Islet precursor cell (in vitro differentiated cells): ENCODE measurements around the gene FTO.

Experiments
- DNase-seq: peaks from one replicate; pipeline ENCODE4 v3.0.0-alpha.2; 2018

The FTO gene

DNA sequence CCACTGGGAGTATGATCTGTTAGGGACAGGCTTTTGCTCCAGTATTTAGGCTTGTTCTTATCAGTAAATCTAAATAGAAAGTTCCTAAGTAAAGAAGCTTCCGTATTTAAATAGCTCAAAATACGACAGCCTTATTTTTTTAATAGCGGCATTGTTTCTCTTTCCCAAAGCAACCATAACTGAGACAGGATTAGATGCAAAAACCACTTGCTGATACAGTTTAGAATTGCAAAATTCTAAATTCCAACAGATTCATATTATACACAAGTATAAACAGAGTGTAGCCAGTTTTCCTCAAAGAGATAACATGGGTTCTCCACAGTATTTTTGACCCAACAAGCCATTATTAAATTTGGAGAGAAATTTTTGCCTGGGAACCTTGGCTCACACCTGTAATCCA lies 276.7 kb downstream of the FTO start:
- DNase-seq: no peak

DNA sequence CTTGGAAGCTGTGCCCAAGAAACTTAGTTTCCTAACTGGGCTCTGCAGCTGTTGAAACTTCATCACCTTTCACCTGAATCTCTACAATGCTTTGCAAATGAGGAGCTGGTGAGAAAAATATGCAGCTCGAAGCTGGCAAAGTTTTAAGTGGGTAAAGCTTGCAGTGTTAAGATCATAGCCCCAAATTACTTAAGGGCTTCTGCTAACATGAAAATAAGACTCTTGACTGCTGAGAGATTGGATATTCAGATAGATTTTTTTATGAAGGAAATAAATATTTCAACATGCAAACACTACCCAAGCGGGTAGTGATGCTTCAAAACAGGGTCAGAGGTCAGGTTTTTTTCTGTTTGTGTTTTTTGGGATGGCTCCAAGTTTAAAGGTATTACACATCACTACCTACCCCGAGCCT lies 278.7 kb downstream of the FTO start:
- DNase-seq: no peak

DNA sequence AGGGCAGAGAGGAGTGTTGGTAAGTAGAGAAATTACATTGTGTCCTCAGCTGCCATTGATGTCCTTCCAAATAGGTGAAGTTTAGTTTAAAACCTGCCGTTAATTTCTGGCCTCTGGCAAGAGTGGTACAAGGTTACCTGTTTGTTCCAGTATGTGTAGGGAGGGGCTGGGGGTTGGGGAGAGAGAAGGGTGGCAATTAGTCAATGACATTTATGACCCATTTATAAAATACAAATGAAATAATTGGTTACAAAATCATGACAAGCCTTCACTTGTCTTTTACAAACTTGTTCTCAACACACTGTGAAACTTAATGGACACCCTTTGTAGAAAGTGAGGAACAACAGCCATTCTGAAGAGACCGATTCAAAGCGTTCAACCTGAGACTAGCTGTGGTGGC lies 281.0 kb downstream of the FTO start:
- DNase-seq: no peak

DNA sequence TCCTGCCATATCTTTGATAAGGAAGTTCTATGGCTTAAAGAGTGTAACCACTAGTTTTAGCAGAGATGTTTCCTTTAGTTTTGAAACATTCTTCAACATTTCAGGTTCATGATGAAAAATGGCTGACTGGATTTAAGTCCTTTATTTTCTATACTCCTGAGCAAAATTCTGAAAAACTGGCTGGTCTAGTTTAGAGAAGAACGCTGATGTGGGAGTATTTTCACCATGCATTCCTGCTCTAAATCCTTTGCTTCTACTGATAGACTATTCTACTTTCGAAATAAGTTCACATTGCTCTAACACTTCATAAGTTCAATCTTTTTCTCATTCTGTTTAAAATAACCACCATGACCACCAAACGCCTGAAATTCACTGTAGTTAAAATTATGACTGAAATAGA lies 281.9 kb downstream of the FTO start:
- DNase-seq: no peak

DNA sequence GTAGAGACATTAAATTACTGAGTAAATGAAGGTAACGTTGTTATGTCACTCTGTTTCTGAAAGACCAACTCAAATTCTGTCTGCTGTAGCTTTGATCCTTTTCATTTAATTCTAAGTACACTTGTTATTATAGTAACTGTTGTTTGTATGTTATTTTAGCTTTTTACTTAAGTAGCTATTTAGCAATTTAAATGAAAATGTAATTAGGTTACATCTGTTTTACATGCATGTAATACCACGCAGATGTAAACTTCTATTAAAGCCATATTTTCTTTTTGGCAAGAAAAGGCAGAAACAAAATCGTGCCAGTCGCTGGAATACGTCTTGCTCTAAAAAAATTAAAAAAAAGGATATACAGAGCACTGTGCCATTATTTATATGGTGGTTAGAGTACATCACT lies 282.8 kb downstream of the FTO start:
- no peak for DNase-seq

DNA sequence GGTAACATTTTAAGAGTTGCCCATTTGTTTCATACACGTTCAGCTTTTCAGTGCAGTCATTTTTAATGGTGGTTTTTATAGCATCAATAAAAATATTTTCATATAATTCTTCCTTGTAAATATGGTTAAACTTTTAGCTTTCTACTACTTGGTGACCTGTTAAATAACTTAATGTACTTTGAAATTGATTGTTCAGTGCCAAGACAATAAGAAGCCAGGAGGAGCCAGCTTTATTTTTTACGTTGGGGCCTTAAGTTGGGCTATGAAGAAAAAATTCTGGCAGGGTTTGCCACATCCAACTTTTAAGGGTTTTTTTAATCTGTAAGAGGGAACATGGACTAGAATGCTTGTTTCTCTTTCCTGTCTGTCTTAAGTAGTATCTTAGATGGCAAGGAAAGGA lies 284.2 kb downstream of the FTO start:
- no peak for DNase-seq

DNA sequence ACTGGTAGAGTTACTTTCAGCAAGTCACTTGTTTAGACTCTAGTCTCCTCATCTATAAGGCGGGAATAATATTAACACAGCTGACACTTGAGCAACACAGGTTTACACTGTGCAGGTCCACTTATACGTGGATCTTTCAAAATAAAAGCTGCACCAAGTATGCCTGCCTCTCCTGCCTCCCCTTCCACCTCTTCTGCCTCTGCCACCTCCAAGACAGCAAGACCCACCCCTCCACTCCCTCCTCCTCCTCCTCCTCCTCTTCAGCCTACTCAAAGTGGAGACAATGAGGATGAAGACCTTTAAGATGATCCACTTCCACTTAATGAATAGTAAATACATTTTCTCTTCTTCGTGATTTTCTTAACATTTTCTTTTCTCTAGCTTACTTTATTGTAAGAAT lies 285.6 kb downstream of the FTO start:
- no peak for DNase-seq

DNA sequence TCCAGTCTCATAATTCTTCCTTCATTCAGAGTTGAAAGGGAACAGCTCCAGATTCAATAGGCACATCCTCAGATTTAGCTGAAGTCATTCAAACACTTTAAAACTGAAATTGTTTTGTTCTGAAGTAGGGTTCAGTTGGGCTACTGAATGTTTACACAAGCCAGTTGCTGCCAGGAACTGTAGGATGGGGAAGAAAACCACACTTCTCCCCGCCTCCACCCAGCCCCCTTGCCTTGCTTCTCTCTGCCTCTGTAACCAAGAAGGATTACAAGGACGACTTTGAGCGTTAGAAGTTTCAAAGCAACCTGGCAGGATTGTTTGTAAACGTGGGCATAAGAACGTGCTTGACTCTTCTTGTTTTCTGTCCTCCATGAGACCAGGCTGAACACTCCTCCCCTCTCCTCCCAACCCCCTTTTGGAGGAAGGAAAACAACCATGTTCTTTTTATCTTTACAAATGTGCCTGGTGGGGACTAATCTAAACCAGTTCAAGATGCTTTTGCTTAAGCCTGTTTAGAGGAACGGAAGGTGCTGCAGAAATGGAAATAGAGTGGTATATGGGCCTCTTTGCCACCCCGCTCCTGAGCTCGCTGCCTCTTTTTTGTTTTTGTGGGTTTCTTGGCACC lies 287.9 kb downstream of the FTO start:
- DNase-seq: no peak

DNA sequence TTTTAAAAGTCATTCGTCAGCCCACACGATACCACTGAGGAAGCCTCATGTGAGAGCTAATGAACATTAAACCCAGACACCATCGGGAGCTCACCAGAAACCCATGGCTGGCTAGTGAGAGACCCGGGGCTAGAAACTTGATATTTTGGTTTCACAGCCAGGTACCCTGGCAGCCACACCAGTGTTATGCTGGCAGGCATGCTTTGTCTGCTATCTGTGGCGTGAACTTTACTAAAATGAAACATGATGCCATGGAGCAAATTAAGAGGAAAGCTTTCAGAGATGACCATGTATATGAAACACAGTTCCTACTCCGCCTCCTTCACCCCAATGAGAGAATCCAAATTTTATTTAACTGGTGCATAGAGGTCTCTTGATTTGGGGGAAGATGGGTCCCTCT lies 291.4 kb downstream of the FTO start:
- DNase-seq: no peak

DNA sequence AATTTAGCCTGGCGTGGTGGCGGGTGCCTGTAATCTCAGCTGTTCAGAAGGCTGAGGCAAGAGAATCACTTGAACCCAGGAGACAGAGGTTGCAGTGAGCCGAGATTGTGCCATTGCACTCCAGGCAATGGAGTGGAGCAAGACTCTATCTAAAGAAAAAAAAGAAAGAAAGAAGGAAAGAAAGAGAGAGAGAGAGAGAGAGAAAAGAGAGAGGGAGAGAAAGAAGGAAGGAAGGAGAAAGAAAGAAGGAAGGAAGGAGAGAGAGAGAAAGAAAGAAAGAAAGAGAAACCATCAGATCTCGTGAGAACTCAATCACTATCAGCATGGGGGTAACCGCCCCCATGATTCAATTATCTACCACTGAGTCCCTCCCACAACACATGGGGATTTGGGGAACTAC lies 293.0 kb downstream of the FTO start:
- no peak for DNase-seq

DNA sequence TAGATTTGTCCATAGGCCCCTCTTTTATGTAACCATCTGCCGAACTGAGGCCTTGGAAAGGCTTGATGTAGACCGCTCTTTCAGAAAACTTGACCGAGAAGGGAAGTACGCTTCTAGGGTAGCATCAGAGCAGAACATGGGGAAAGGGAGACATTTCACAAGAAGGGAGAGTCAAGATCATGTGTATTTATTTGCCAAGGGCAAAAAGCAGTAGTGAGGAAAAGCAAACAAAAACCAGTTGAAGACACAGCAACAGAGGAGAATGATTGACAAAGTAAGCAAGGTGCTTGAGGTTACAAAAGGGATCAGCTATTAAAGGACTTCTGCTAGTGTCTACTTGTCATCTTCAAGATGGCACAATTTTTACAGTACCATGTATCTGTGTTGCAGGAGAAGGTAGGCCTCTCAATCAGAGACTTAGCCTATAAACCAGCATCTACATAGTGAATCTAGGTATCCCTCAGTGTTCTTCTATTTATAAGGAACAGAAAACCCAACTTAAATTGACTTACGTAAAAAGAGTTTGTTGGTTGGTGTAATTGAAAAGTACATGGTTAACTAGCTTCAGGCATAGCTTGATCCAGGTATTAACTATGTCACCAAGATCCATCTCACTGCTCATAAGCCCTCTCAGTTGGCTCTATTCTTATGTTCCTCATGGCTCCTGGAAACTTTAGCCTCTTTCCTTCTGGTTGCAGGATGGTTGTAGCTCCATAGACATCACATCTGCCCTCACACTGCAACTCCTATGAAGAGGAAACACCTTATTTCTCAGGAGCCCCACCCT lies 294.3 kb downstream of the FTO start:
- no peak for DNase-seq

DNA sequence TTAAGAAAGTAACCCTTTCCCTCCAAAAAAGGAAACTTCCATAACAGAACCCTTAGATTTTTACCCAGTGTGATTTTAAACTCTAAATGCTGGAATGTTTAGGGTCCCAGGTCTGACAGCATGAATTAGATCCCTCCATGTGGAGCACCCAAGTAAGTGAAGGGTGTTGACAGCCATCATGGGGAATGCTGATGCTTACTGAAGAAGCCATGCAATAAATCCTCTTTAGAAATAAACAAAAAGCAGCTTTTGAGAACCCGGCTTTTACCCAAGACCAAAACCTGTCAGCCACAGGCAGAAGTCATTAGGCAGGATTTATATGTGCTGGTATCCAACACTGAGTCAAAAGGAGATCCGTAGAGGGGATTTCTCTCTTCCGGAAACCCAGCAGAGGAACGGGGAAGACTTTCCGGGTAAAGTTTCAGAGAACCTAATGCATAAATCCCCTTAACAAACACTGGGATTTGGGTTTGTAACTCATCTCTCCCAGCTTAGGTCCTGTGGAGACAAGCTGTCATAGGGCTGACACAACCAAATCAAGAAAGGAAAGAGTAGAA lies 295.1 kb downstream of the FTO start:
- DNase-seq: no peak

DNA sequence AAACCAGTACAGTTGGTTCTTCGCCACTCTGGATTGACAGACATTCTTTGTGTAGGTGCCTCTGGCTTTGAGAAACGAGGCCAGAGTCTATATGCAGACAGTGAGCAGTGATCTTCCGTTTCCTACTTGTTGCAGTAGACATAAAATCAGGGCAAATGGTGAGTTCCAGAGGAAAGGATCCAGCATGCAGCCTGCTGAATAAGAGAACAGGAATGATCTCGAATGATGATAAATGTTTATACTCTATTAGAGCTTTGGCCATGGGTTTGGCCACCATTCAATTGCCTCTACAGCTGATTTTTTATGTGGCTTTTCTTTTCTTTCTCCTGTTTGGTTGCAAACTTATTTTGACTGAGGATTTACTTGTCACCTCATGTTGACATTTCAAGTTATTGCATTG lies 295.9 kb downstream of the FTO start:
- DNase-seq: no peak

DNA sequence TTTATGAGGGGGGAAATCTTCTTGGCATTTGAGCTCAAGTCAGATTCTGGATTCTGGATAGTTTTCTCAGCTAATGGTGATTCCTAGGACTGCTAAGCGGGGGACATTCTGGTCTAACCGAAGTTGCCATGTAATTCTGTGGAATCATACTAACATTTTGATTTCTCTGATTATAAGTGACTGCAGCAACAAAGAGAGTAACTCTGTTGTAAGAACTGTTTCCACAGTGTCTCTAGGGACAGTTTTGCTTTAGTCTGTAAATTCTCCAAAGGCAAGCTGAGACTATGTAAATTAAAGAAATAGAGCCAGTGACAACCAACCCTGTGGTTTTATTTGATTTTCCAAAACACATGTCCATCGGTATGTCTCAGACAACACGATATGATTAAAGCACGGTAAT lies 296.4 kb downstream of the FTO start:
- DNase-seq: no peak

DNA sequence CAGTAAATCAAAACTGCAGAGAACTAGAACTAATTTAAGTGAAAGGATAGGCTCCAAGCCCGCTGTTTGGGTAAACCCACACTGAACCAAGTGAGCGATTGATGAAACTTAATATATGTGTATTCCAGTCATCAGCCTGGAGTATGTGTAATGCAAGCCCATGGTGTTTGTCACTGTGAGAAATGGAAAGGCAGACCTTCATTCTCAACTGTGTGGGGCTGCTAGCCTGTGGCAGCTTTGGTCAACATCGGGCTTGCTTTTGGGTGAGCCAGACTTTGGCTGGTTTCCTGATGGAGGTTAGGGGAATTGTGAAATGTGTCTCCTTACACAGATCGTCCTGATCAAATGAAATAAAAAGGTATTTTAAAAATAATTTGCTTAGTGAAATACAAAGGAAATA lies 302.7 kb downstream of the FTO start:
- DNase-seq: no peak

DNA sequence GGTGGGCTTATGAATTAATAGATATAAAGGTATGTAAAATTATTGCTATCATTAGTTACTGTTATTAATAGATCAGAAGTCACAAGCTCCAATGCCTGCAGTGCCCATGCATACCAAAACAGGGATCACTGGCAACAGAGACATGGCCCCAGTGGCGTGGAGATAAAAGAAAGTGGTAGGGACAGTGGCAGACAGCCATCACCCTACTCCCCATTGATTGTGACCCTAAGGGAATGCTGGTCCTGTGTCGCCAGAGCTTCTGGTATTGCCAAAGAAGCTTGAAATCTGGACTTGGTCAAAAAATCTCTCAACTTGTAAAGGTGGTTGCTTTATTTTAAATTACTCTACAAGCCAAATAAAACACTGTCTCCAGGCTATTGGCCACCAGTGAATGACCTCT lies 303.5 kb downstream of the FTO start:
- DNase-seq: no peak

DNA sequence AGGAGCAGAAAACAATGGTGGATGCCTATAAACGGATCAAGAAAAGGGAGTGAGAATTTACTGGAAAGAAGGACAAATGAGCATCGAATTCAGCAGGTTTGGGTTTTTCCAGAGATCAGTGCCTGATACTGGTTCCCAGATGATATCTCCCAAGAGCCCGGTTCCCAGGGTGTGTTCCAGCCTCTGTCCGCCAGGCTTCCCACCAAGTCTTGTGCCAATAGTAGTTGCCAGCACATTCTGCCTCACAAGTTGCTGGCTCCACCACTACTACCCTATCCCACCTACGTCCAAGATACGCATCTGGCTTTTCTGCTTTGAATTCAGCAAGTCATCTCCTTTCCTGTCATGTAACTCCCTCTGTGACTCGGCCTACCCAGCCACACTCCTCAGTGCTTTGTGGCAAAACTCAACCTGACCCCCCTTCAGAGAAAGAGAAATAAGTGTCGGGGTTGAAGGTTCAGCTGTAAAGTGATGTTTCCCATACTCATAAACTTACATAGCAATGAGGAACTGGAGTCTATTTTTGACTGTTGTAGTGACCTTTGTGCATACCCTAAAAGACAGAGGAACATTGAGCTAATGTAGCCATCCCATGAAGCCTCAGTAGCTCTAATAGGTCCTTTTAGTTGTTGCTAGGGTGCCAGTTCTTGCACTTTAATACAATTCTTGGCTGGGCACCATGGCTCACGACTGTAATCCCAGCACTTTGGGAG lies 305.7 kb downstream of the FTO start:
- no peak for DNase-seq

DNA sequence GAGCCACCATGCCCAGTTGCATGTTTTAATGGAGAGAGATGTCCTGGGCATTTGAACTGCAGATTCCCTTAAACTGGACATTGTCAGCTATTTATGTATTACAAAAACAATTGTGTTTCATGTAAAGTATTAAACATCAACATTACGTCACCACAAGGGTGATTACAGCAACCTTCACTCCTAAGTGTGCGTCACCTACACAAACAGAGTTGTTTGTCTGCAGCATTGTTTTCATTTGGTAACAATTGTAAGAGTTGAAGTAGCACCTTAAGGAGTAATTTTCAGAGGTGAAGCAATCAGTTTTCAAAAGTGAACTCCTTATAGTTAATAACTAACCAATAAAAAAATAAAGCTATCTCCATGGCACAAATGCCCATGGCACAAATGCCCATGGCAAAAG lies 311.2 kb downstream of the FTO start:
- no peak for DNase-seq

DNA sequence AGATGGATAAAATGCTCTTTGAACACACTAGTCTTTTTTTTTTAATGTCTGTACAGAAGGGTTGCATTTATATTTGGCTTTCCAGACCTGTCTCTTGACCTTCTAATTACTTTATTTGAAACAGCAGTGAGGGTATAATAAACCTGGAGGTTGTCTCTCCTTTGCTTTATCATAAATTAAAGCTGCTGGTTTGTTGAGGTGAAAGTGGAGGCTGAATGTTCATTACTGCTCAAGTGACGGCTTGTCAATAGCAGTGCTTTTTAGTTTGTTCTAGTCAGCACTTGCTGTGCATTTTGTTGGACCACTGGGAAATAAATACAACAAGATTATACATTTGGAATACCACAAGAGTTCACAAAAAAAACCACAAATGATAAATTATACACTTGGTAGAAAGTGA lies 318.4 kb downstream of the FTO start:
- no peak for DNase-seq

DNA sequence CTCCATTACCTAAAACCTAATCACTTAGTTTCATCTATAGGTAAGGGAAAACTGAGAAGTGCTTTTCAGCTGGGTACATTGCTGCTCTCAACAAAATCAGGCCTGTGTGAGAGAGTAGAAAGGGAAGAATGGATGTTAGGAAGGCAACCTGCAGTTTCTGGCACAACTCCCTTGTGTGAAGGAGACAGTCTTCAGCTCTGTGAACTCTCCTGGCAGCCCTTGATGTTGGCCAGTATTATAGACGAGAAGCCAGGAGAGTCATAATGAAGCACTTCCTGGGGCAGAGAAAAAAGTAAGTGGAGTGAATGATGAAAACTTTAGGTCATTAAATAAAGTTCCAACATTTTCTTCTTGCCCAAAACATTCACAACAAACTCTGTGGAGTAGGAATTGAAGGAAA lies 322.5 kb downstream of the FTO start:
- no peak for DNase-seq

DNA sequence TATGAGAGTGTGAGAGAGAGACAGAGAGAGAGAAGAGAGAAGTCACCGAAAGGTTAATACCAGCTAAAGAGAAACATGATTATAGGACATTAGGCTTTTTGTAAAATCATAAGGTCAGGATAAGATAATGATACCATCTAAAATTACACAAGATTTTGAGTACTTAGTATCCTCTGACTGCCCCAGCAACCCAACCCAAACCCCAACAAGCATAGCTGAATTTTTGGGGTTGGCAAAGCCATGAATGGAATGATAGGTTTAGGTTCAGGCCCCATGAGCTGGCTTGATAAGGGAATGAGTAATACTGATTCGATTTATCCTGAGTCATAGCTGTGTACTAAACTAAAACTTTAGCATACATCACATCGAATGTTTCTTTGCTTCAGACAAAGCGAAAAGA lies 323.1 kb downstream of the FTO start:
- no peak for DNase-seq

DNA sequence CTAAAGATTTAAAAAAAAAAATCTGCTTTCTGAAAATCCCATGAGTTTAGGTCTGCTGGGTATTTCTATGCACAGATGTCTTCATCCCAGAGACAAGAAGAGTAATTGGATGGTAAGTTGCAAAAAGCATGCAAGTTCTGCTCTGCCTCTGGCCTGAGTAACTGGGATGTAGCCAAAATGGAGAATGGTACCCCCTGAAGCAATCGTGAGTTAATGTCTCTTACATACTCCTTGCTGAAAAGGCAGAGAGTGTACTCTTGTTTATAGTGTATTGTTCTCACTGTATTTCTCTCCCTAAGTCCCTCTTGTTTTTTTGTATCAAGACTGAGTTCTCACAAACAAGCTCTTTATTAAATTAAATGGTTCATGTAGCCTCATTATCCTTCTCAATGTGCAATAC lies 323.6 kb downstream of the FTO start:
- no peak for DNase-seq

DNA sequence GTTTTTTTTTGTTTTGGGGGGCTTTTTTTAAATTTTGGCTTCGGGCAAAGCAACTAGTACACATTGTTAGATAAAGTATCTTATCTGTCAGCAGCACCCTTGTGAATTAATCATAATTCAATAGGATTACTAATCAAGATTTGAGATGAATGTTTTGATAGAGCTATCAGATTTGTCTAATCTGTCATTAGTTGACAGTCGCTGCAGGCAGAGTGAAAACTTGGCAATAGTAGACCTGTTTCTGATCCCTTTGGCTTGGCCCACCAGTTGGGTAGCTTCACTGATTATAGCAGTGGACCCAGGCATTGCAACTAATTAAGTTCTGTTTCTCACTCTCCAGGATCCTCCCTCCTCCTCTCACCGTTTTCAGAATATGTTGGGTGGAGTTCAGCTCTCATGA lies 324.0 kb downstream of the FTO start:
- no peak for DNase-seq

DNA sequence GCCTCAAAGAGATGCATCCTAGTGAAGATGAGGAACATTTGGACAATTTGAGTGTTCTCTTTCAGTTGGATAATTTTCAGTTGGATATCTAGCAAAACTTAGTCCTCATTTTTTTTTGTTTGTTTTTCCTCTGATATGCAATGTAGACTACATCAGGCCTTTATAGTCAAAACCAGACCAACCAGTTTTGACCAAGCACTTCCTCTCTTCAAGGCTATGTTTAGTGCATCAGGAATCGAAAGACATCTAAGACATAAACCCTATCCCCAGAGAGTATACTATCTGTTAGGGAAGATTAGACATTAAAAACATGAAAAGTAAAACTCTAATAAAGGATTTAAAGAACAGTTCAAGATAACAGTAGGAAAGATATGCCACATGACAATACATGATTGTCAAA lies 326.5 kb downstream of the FTO start:
- no peak for DNase-seq
